Measurements from ENCODE around the gene HIP1R. TPM values are rescaled to one million over a fixed set of nuclear protein-coding genes. Genes with fewer than 3 reads are reported as not detected.

Gene HIP1R, protein sequence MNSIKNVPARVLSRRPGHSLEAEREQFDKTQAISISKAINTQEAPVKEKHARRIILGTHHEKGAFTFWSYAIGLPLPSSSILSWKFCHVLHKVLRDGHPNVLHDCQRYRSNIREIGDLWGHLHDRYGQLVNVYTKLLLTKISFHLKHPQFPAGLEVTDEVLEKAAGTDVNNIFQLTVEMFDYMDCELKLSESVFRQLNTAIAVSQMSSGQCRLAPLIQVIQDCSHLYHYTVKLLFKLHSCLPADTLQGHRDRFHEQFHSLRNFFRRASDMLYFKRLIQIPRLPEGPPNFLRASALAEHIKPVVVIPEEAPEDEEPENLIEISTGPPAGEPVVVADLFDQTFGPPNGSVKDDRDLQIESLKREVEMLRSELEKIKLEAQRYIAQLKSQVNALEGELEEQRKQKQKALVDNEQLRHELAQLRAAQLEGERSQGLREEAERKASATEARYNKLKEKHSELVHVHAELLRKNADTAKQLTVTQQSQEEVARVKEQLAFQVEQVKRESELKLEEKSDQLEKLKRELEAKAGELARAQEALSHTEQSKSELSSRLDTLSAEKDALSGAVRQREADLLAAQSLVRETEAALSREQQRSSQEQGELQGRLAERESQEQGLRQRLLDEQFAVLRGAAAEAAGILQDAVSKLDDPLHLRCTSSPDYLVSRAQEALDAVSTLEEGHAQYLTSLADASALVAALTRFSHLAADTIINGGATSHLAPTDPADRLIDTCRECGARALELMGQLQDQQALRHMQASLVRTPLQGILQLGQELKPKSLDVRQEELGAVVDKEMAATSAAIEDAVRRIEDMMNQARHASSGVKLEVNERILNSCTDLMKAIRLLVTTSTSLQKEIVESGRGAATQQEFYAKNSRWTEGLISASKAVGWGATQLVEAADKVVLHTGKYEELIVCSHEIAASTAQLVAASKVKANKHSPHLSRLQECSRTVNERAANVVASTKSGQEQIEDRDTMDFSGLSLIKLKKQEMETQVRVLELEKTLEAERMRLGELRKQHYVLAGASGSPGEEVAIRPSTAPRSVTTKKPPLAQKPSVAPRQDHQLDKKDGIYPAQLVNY
- 10 to 100 TPM; 17.1 to 20.9 TPM for total RNA-seq

DNA sequence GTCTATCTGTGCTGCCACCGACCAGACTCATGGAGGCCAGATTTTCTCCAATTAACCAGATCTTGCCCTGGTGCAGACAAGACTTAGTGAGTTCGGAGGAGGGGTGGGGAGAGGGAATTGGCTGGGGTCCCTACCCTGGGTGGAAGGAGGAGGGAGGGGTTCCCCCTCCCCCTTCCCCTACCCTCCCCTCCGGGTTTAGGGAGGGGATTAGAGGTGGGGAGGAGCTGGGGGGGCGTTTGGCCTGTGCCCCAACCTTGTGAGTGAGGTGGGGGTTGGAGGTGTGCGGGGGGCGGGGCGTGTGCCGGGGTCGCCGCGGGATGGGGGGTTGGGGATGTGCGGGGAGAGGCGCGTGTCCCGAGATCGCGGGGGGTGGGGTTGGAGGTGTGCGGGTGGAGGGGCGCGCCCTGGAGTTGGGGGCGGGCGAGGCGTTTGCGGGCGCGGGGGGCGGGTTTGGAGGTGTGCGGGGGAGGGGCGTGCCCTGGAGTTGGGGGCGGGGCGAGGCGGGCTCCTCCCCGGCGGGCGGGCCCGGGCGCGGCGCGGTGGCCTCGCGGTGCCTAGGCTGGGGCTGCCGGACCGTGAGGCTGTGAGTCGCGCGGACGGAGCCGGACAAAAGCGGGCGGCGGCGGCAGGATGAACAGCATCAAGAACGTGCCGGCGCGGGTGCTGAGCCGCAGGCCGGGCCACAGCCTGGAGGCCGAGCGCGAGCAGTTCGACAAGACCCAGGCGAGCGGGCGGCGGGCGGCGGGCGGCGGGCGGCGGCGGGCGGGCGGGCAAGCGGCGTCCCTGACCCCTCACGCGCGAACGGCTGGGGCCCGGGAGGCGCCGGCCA, at the start of gene HIP1R:
TSS of gene HIP1R (plus strand) at position 537 of the 829 bp plus-strand sequence. CDS start at position 631, 94 bp downstream.
- CTCF ChIA-PET = interaction anchor here (1.3 to 4.9 kb wide), 2 partner anchors 32 to 42 kb away, joined by 3 to 20 read pairs; no protein-coding TSS in a partner anchor
- ATAC-seq = peak; percentile 62
- H3K4me3 Mint-ChIP-seq = peak within 1 kb of the TSS; percentile 90
- H3K27ac Mint-ChIP-seq = peak within 1 kb of the TSS; percentile 88
- no peaks in the 10 kb centered on the region for H3K9me3 Mint-ChIP-seq (ENCODE audit: low read depth)
- peak; percentile 77 for DNase-seq
- POLR2A ChIA-PET = interaction anchor here (0.5 to 0.7 kb wide), 2 partner anchors 157 to 423 kb away, joined by 3 read pairs; no protein-coding TSS in a partner anchor
- H3K27me3 Mint-ChIP-seq = peaks cover 3% of the 10 kb centered on the region
- peaks cover 2% of the 10 kb centered on the region for H3K36me3 Mint-ChIP-seq (ENCODE audit: low read depth)
- intact Hi-C loops (cut with DNase I, micrococcal nuclease) = loop anchor here (1.0 to 5.0 kb wide), 6 partner anchors 40 to 608 kb away; partner anchors contain the start of genes ABCB9 (in 1 of the 2) and DIABLO (in 1 of the 2)
- peaks cover 32% of the 10 kb centered on the region for H3K4me1 Mint-ChIP-seq

GRCh38 chr12:122785503-122785902, 49.8 kb upstream of the HIP1R start:
- CTCF ChIA-PET = no interaction called here

DNA sequence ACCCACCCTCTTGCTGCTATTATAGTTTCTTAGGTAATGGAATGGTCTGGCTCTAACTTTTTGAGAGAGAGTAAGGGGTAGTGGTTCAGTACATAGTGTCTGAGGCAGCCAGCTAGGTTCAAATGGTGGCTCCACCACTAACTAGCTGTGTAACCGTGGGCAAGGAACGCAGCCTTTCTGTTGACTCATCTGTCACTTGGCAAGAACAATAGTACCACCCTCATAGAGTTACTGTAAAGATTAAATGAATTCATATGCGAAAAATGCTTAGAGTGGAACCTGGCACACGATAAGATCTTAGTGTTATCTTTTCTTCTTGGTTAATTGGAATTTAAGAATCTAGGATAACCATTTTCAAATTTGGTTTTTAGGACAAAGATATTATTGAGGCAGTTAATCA, 46.9 kb upstream of the HIP1R start:
- intact Hi-C loops (cut with DNase I, micrococcal nuclease) = no loop called here
- ChIA-PET POLR2A (no interaction called here), CTCF (interaction anchor here (0.6 kb wide), 1 partner anchor 1083 kb away, joined by 4 read pairs; no protein-coding TSS in a partner anchor)
- H3K27ac Mint-ChIP-seq = no peak overlapping the region
- DNase-seq = no peak
- no peak for ATAC-seq
- no peaks in the 10 kb centered on the region for H3K4me1 Mint-ChIP-seq
- no peaks in the 10 kb centered on the region for H3K36me3 Mint-ChIP-seq (ENCODE audit: low read depth)
- H3K9me3 Mint-ChIP-seq (ENCODE audit: low read depth) = no peaks in the 10 kb centered on the region
- no peak overlapping the region for H3K4me3 Mint-ChIP-seq
- no peaks in the 10 kb centered on the region for H3K27me3 Mint-ChIP-seq

More at GRCh38 chr12:122785503-122785902, 49.8 kb upstream of the HIP1R start:
- DNase-seq (no peak), ATAC-seq (no peak)
- Mint-ChIP-seq H3K27me3 (no peaks in the 10 kb centered on the region), H3K4me3 (no peak overlapping the region), H3K4me1 (no peaks in the 10 kb centered on the region), H3K36me3 (ENCODE audit: low read depth) (no peaks in the 10 kb centered on the region), H3K27ac (no peak overlapping the region), H3K9me3 (ENCODE audit: low read depth) (no peaks in the 10 kb centered on the region)
- intact Hi-C loops (cut with DNase I, micrococcal nuclease) = no loop called here
- POLR2A ChIA-PET = no interaction called here

DNA sequence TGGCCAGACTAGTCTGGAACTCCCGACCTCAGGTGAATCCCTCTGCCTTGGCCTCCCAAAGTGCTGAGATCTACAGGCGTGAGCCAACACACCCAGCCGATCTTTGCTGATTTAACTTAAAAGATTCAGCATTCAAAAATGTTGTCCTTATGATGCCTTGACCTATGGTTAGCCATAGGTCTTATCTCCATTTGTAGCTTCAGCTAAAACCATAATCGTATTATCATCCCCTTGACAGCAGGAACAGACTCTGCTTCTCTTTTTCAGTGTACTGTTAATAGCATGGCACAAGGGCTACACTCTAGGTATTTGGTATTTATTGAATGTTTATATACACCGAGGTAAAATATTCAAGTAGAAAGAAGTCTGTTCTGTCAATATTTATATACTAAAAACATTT, 45.6 kb upstream of the HIP1R start:
- DNase-seq (no peak), ATAC-seq (no peak)
- H3K27me3 Mint-ChIP-seq = no peaks in the 10 kb centered on the region
- POLR2A ChIA-PET = no interaction called here
- CTCF ChIA-PET = interaction anchor here (0.6 to 1.2 kb wide), 3 partner anchors 19 to 191 kb away, joined by 4 to 6 read pairs (median 5); no protein-coding TSS in a partner anchor
- no peaks in the 10 kb centered on the region for H3K9me3 Mint-ChIP-seq (ENCODE audit: low read depth)
- H3K4me1 Mint-ChIP-seq = no peaks in the 10 kb centered on the region
- intact Hi-C loops (cut with DNase I, micrococcal nuclease) = loop anchor here in 1 of 2 experiments (5.0 kb wide), 1 partner anchor 43 kb away; no protein-coding TSS in a partner anchor
- H3K27ac Mint-ChIP-seq = no peak overlapping the region
- no peaks in the 10 kb centered on the region for H3K36me3 Mint-ChIP-seq (ENCODE audit: low read depth)
- no peak overlapping the region for H3K4me3 Mint-ChIP-seq

DNA sequence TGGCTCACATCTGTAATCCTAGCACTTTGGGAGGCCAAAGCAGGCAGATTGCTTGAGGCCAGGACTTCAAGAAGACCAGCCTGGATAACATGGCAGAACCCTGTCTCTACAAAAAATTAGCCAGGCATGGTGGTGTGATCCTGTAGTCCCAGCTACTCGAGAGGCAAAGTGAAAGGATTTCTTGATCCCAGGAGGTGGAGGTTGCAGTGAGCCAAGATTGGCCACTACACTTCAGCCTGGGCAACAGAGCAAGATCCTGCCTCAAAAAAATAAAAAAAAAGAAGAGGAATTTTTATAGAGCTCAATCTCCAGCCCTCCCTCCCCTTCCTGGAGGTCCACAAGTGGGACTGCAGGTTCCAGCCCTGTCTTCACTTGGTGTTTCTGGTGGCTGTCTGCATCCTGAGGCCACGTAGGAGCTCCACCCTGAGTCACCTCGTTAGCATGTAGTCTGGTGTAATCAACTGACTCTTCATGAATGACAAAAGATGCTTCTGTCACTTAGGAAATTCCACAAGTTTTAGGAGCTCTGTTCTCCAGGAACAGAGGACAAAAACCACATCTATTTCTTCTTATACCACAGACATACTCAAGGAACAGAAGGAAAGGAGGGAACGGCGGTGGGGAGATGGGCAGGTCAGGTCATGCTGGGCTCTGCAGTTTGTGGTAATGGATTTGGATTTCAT, 44.7 kb upstream of the HIP1R start:
- H3K36me3 Mint-ChIP-seq (ENCODE audit: low read depth) = no peaks in the 10 kb centered on the region
- no peak for ATAC-seq
- POLR2A ChIA-PET = no interaction called here
- H3K27ac Mint-ChIP-seq = no peak overlapping the region
- no peaks in the 10 kb centered on the region for H3K27me3 Mint-ChIP-seq
- no peak for DNase-seq
- CTCF ChIA-PET = interaction anchor here (0.6 to 1.2 kb wide), 4 partner anchors 18 to 797 kb away, joined by 3 to 6 read pairs (median 4); no protein-coding TSS in a partner anchor
- H3K4me1 Mint-ChIP-seq = no peaks in the 10 kb centered on the region
- no peak overlapping the region for H3K4me3 Mint-ChIP-seq
- no peaks in the 10 kb centered on the region for H3K9me3 Mint-ChIP-seq (ENCODE audit: low read depth)
- intact Hi-C loops (cut with DNase I, micrococcal nuclease) = loop anchor here in 1 of 2 experiments (5.0 kb wide), 1 partner anchor 42 kb away; no protein-coding TSS in a partner anchor

DNA sequence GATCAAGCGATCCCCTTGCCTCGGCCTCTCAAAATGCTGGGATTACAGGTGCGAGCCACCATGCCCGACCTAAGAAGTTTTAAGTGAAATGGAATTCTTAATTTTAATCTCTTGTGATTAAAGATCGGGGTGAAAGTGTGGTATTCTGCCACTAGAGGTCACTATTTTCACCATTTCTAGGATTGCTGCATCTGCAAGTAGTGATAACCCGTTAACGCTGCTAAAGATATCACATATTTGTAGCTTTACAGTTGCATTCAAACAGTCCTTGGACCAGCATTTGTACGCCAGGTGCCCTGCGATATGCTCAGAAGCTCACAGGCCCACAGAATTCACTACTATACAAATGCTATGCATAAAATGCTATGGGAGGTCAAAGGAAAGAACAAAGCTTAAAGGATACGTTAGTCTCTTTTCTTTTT, 41.6 kb upstream of the HIP1R start:
- no peaks in the 10 kb centered on the region for H3K27me3 Mint-ChIP-seq
- ChIA-PET CTCF (interaction anchor here (0.6 to 3.4 kb wide), 44 partner anchors 10 to 440 kb away, joined by 3 to 37 read pairs (median 4); partner anchors contain the start of genes ABCB9, HIP1R and MPHOSPH9), POLR2A (interaction anchor here (0.9 kb wide), 1 partner anchor 20 kb away, joined by 3 read pairs; no protein-coding TSS in a partner anchor)
- DNase-seq (no peak), ATAC-seq (peak; percentile 76)
- no peaks in the 10 kb centered on the region for H3K36me3 Mint-ChIP-seq (ENCODE audit: low read depth)
- intact Hi-C loops (cut with DNase I, micrococcal nuclease) = loop anchor here (1.0 to 5.0 kb wide), 5 partner anchors 39 to 159 kb away; partner anchors contain the start of gene HIP1R (in 1 of the 2)
- H3K4me3 Mint-ChIP-seq = no peak overlapping the region
- H3K4me1 Mint-ChIP-seq = no peaks in the 10 kb centered on the region
- no peaks in the 10 kb centered on the region for H3K9me3 Mint-ChIP-seq (ENCODE audit: low read depth)
- H3K27ac Mint-ChIP-seq = no peak overlapping the region

DNA sequence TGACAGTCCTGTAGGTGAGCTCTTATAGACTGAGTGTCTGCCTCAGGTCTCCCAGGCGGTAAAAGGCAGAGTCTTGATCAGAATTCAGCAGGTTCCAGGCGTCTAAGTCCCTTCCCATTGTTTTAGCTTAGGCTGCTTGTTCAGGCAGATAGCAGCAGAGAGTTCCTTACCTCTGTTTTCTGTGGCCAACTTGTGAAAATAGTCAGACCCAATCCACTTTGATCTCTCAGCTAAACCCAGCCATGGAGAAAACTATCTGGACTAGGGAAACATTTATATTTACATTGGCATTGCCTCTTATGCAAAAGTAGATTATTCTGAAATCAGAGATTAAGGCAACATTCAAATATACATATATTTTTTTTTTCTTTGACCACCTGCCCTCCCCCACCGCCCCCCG, 39.5 kb upstream of the HIP1R start:
- ChIA-PET CTCF (interaction anchor here (0.6 to 3.4 kb wide), 4 partner anchors 16 to 232 kb away, joined by 3 to 37 read pairs (median 11); no protein-coding TSS in a partner anchor), POLR2A (interaction anchor here (0.7 kb wide), 1 partner anchor 131 kb away, joined by 10 read pairs; no protein-coding TSS in a partner anchor)
- no peaks in the 10 kb centered on the region for H3K4me1 Mint-ChIP-seq

GRCh38 chr12:122799641-122800243, 35.5 kb upstream of the HIP1R start:
- intact Hi-C loops (cut with DNase I, micrococcal nuclease) = no loop called here

More for the DNA sequence above, 39.5 kb upstream of the HIP1R start:
- Mint-ChIP-seq H3K4me3 (no peak overlapping the region), H3K9me3 (ENCODE audit: low read depth) (no peaks in the 10 kb centered on the region), H3K36me3 (ENCODE audit: low read depth) (no peaks in the 10 kb centered on the region), H3K27ac (no peak overlapping the region), H3K27me3 (no peaks in the 10 kb centered on the region)
- intact Hi-C loops (cut with DNase I, micrococcal nuclease) = no loop called here
- ATAC-seq (no peak), DNase-seq (no peak)

DNA sequence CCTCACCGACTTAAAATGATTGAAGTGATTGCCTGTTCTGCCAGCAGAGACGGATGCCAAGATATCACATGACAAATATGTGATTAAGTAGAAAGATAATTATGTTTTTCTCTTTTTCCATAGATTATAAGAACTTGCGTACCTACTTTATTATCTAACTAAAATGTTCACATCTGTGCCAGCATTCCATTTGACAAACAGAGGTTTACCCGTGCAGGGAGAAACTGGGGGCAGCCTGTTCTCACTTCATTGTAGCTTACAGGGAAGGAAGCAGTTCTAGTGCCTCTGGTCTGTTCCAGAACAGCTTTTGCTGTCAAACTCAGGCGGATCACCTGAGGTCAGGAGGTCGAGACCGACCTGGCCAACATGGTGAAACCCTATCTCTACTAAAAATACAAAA, 31.3 kb upstream of the HIP1R start:
- no peak overlapping the region for H3K27ac Mint-ChIP-seq
- intact Hi-C loops (cut with DNase I, micrococcal nuclease) = no loop called here
- no peaks in the 10 kb centered on the region for H3K9me3 Mint-ChIP-seq (ENCODE audit: low read depth)
- no peak overlapping the region for H3K4me3 Mint-ChIP-seq
- CTCF ChIA-PET = interaction anchor here (0.9 to 2.0 kb wide), 2 partner anchors 10 to 31 kb away, joined by 3 to 20 read pairs; no protein-coding TSS in a partner anchor
- no peak for ATAC-seq
- DNase-seq = no peak
- POLR2A ChIA-PET = no interaction called here
- no peaks in the 10 kb centered on the region for H3K4me1 Mint-ChIP-seq
- H3K27me3 Mint-ChIP-seq = no peaks in the 10 kb centered on the region
- no peaks in the 10 kb centered on the region for H3K36me3 Mint-ChIP-seq (ENCODE audit: low read depth)

More at GRCh38 chr12:122799641-122800243, 35.5 kb upstream of the HIP1R start:
- ChIA-PET CTCF (interaction anchor here (0.5 kb wide), 1 partner anchor 424 kb away, joined by 3 read pairs; no protein-coding TSS in a partner anchor), POLR2A (no interaction called here)
- Mint-ChIP-seq H3K4me3 (no peak overlapping the region), H3K4me1 (no peaks in the 10 kb centered on the region), H3K9me3 (ENCODE audit: low read depth) (no peaks in the 10 kb centered on the region), H3K36me3 (ENCODE audit: low read depth) (no peaks in the 10 kb centered on the region), H3K27me3 (no peaks in the 10 kb centered on the region), H3K27ac (no peak overlapping the region)
- ATAC-seq = no peak
- DNase-seq = no peak
